Adipose tissue (tissue), 3 donors: ENCODE data around the gene OSBP2. TPM values are rescaled to one million over a fixed set of nuclear protein-coding genes. Genes with fewer than 3 reads are reported as not detected.

Experiments used
- H3K27ac ChIP-seq: one replicate; pipeline ENCODE4 v1.5.1; 2013; ENCODE audit warnings: low read depth, low read length
- WGBS, 3 donors: extraction: QIAGEN DNeasy Blood & Tissue Kit; methylation state at CpG; one replicate each; pipeline ENCODE4 v1.1.7; 2013; 5-methylcytosine and 5-hydroxymethylcytosine counted together
- polyA plus RNA-seq, 3 donors: library from polyadenylated mRNA; stranded (reverse); fragments of 200-250 nt; gene quantifications; one replicate each; pipeline ENCODE4 v1.2.3, GENCODE V29; 2013
- donor health status: healthy with polysubstance abuse.
- donor health status: Bipolar disorder and iron deficiency.
- donor health status: healthy.

The OSBP2 gene
- polyA plus RNA-seq, 3 donors, result 0.58 to 1.1 (median 0.79) TPM

GRCh38 chr22:30782613-30783012, 87.9 kb downstream of the OSBP2 start:
- no peak overlapping the region for H3K27ac ChIP-seq
- 53 to 78% (median 73%) methylated on average over 5 of the region's 5 CpGs for whole genome bisulfite sequencing, 3 donors

DNA sequence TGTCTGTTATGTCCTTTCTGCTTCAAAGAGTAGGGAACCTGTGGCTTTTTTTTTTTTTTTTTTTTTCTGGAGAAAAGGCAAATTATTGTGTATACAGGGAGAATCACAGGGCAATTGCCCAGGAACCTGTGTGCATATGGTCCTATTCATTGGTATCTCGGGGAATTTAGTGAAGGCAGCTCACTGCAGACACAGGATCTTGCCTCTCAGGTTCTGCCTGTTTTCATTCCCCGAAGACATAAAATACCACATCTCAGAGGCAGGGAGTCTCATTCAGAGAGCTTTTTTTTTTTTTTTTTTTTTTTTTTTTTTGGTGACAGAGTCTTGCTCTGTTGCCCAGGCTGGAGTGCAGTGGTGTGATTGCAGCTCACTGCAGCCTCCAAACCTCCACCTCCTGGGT, 88.3 kb downstream of the OSBP2 start:
- WGBS, 3 donors, result 89 to 90% (median 89%) methylated on average over 2 of the region's 2 CpGs
- H3K27ac ChIP-seq, result no peak overlapping the region

- no peak overlapping the region for H3K27ac ChIP-seq
- WGBS, 3 donors, result 85 to 95% (median 90%) methylated on average over 1 to 2 of the region's 2 CpGs
Observed at GRCh38 chr22:30785527-30785926, 90.9 kb downstream of the OSBP2 start.

GRCh38 chr22:30790366-30790765, 95.7 kb downstream of the OSBP2 start:
- H3K27ac ChIP-seq, result no peak overlapping the region
- 81 to 89% (median 83%) methylated on average over 2 of the region's 2 CpGs for WGBS, 3 donors

DNA sequence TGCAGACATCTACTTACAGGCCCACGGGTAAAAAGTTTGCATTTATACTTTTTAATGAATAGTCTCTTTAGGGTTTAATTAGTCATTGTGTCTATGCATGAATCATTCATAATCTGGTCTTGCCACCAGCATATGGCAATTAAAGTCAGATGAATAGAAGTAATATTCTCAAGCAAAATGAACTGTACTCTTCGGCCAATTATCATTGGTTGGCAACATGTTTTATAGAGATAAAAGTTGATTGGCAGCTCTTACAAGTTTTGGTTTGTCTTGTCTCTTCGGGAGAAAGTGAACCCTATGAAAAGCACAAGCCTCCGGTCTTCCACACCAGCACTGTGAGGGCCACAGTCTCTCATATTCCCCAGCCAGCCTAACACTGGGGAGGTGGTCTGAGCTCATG, 97.8 kb downstream of the OSBP2 start:
- H3K27ac ChIP-seq, result no peak overlapping the region
- 83 to 88% (median 86%) methylated on average over 4 of the region's 4 CpGs for WGBS, 3 donors

- no peak overlapping the region for H3K27ac ChIP-seq
- 76 to 92% (median 81%) methylated on average over 2 of the region's 2 CpGs for WGBS, 3 donors
Observed at GRCh38 chr22:30795118-30795517, 100.4 kb downstream of the OSBP2 start.

DNA sequence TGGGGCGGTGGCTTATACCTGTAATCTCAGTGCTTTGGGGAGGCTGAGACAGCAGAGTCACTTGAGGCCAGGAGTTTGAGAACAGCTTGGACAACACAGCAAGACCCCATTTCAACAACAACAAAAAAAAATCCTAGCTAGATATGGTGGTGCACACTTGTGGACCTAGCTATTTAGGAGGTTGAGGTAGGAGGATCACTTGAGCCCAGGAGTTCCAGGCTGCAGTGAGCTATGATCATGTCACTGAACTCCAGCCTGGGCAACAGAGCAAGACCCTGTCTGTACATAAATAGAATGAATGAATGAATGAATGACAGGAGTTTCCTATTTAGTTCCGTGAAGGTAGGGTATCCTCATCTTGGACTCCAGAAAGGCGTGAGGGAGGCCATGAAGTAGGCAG, 107.0 kb downstream of the OSBP2 start:
- 79 to 80% (median 79%) methylated on average over 3 of the region's 3 CpGs for whole genome bisulfite sequencing, 3 donors
- H3K27ac ChIP-seq, result no peak overlapping the region

GRCh38 chr22:30802202-30803166, 107.8 kb downstream of the OSBP2 start:
- WGBS, 3 donors, result 2 to 3% (median 3%) methylated on average over 73 to 85 of the region's 85 CpGs
- H3K27ac ChIP-seq, result no peak overlapping the region

DNA sequence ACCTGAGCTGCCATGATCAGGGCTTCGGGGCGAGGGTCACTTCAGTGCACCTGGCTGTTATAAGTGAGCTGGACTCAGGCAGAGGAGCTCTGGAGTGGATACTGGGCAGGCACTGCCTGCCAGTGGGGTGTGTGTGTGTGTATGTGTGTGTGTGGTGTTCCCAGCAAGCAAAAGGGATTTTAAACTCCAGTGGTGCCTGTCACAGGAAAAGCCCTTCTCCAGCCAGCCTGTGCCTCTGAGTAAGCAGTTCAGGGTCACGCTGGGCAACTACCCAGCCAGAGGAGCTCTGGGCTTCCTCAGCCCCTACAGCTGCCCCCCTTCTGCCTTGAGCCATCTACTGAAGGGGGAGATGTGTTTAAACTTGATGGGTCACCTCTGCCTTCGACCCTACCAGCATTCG, 109.0 kb downstream of the OSBP2 start:
- 85 to 91% (median 87%) methylated on average over 5 of the region's 5 CpGs for WGBS, 3 donors
- H3K27ac ChIP-seq, result no peak overlapping the region

DNA sequence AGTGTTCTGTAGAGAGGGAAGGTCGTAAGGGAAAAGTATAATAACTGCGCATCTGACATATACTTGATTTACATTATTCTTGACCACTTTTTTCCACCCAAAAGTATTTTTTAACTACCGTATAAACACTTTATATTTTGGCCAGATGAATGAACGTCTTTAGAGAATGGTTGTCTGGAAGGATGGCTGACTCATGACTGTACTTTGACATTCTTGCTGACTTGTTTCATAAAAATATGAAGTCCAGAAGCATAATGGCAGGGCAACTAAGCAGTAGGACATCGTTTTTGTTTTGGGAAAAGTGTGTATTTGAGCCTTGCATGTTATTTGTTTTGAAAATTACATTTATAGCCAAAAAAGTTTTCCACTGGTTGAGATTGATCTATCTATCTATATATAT, 110.0 kb downstream of the OSBP2 start:
- H3K27ac ChIP-seq, result no peak overlapping the region
- WGBS, 3 donors, result 77 to 84% (median 83%) methylated on average over 5 of the region's 5 CpGs

DNA sequence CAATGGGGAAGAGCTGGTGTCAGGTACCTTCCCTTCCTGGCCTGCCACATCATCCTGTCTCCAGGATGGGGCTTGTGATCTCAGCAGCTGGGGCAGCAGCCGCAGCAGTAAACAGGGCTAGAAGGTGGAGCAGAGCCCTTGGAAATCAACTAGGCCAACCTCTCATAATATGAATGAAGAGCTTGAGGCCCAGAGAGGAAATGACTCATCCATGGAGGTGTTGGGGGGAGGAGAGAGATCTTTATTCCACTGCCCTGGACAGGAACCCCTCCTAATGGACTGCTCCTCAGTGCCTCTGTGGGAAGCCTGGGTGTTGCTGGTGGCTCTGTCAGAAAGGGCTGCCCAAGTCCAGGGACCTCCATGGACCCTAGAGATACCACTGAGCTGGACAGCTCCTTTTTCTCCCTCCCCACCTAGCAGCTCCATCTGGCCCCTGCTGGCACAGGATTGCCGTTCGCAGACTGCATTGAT, 111.8 kb downstream of the OSBP2 start:
- no peak overlapping the region for H3K27ac ChIP-seq
- WGBS, 3 donors, result 55 to 93% (median 73%) methylated on average over 3 of the region's 3 CpGs

DNA sequence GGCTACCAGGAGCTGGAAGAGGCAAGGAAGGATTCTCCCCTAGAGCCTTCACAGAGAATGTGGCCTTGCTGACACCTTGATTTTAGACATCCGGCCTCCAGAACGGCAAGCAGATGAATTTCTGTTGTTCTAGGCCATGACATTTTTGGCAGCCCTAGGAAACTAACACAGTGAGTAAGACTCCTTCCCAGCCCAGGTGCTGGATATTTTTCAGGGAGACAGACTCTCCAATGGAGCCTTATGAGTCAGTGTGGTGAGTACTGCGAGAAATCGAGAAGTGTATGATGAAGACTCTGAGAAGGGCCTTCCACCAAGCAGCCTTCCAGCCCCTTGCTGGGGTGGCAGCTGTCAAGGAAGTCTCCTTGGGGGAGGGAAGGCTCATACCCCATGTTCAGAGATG, 114.4 kb downstream of the OSBP2 start:
- WGBS, 3 donors, result 94 to 96% (median 95%) methylated on average over 4 of the region's 4 CpGs
- no peak overlapping the region for H3K27ac ChIP-seq

- no peak overlapping the region for H3K27ac ChIP-seq
- 77 to 87% (median 84%) methylated on average over 4 of the region's 4 CpGs for WGBS, 3 donors
Observed at GRCh38 chr22:30810105-30810504, 115.4 kb downstream of the OSBP2 start.

- WGBS, 3 donors, result 87 to 90% (median 88%) methylated on average over 7 of the region's 7 CpGs
- H3K27ac ChIP-seq, result no peak overlapping the region
Observed at GRCh38 chr22:30813936-30814335, 119.3 kb downstream of the OSBP2 start.

DNA sequence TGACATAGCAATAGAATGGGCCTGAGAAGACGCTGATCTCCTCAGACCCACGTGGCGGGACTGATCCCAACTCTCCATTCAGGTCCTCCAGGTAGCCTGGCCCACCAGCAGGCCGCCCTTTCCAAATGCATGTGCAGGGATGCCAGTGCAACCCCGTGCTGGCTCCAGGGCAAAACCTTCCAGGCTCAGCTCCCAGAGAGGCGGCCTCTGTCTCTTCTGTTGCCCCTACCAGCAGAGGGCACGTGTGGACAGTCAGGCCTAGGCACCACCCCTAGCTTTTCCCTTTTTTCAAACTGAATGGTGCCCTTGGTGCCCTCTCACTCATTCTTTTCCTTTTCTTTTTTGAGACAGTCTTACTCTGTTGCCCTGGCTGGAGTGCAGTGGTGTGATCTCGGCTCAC, 121.7 kb downstream of the OSBP2 start:
- 80 to 86% (median 81%) methylated on average over 8 of the region's 8 CpGs for WGBS, 3 donors
- H3K27ac ChIP-seq, result no peak overlapping the region

- no peak overlapping the region for H3K27ac ChIP-seq
- 88 to 93% (median 90%) methylated on average over 12 of the region's 12 CpGs for WGBS, 3 donors
Observed at GRCh38 chr22:30821381-30821780, 126.7 kb downstream of the OSBP2 start.

GRCh38 chr22:30821863-30822215, 127.2 kb downstream of the OSBP2 start:
- H3K27ac ChIP-seq, result no peak overlapping the region
- WGBS, 3 donors, result 23 to 44% (median 37%) methylated on average over 8 of the region's 8 CpGs

- WGBS, 3 donors, result 3 to 5% (median 4%) methylated on average over 75 to 87 of the region's 87 CpGs
- no peak overlapping the region for H3K27ac ChIP-seq
Observed at GRCh38 chr22:30822216-30823014, 127.7 kb downstream of the OSBP2 start.

- H3K27ac ChIP-seq, result no peak overlapping the region
- WGBS, 3 donors, result 32 to 66% (median 34%) methylated on average over 11 of the region's 11 CpGs
Observed at GRCh38 chr22:30823015-30823370, 128.3 kb downstream of the OSBP2 start.
